NB4 (cell line): Measurements from ENCODE around the gene PTPRG.

Source experiments
- CTCF ChIP-seq: IDR thresholded peaks from one replicate; pipeline ENCODE4 v1.5.1; 2012; ENCODE audit warnings: low read depth, low read length
- MYC ChIP-seq: IDR thresholded peaks from 2 replicates; pipeline ENCODE4 v1.6.1; 2011; ENCODE audit warnings: low read depth, low read length
- POLR2A ChIP-seq: IDR thresholded peaks from 2 replicates; pipeline ENCODE4 v1.6.1; 2011; ENCODE audit warnings: mild to moderate bottlenecking; ENCODE audit not compliant: insufficient read length; ENCODE audit errors: extremely low read depth
- TF ChIP-seq, protein P1 (sequence below): IDR thresholded peaks from 2 replicates; pipeline ENCODE4 v1.6.1; 2011; ENCODE audit warnings: low read depth, low read length

- TF ChIP-seq CTCF (no peak), POLR2A (no peak), MYC (no peak)
- TF ChIP-seq, protein P1, sequence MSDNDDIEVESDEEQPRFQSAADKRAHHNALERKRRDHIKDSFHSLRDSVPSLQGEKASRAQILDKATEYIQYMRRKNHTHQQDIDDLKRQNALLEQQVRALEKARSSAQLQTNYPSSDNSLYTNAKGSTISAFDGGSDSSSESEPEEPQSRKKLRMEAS: no peak
Measured at GRCh38 chr3:61928776-61929314, 367.5 kb downstream of the PTPRG start.
